GM12878 (cell line): ENCODE results near the gene SPRED2. TPM values are rescaled to one million over a fixed set of nuclear protein-coding genes. Genes with fewer than 3 reads are reported as not detected.

Experiments used
- ATAC-seq: fragments of 200-7000 bp; cut with Tn5 transposase; 3 replicates; pipeline ENCODE4 v1.9.1; 2020; ENCODE audit warnings: mild to moderate bottlenecking, moderate library complexity
- BruUV-seq: library from RNA; stranded (reverse); fragments of 400-500 nt; replicated peaks from 2 replicates; lab custom pipeline; 2021; lab: Mats Ljungman, UMichigan
- CTCF ChIA-PET: fragments of 300-600 bp; sonication (Branson Sonifier 250); formaldehyde crosslinking; extraction: SDS; loops from one replicate; lab custom pipeline; 2021; ENCODE audit warnings: inconsistent platforms; lab: Yijun Ruan, JAX
- POLR2A ChIA-PET: fragments of 350-600 bp; formaldehyde crosslinking; extraction: SDS; loops from one replicate; lab custom pipeline; 2021; ENCODE audit warnings: inconsistent platforms; lab: Charles Lee
- RAD21 ChIA-PET: fragments of 300-600 bp; sonication (Branson Sonifier 250); formaldehyde crosslinking; loops from one replicate; lab custom pipeline; 2023; ENCODE audit warnings: antibody characterized with exemption; ENCODE audit not compliant: unreplicated experiment; lab: Charles Lee
- SMC1A ChIA-PET: fragments of 300-600 bp; sonication (Branson Sonifier 250); formaldehyde crosslinking; loops from one replicate; lab custom pipeline; 2023; ENCODE audit not compliant: unreplicated experiment, uncharacterized antibody; lab: Charles Lee
- DNase-seq: peaks from one replicate; pipeline ENCODE4 v3.0.0-alpha.2; 2011; ENCODE audit warnings: low read depth, low spot score
- FAIRE-seq: peaks from 3 replicates; lab custom pipeline; 2011; peaks lifted over from hg19 to GRCh38; lab: Jason Lieb, UNC
- H2AFZ ChIP-seq: 2 replicates; pipeline ENCODE4 v1.6.0; 2011; ENCODE audit warnings: low read depth, low read length, control low read depth; ENCODE audit not compliant: control insufficient read depth
- H3K27ac ChIP-seq: 2 replicates; pipeline ENCODE4 v1.5.1; 2011; ENCODE audit warnings: control low read depth; ENCODE audit not compliant: control insufficient read depth, insufficient read depth
- H3K27me3 ChIP-seq, 2 experiments: replicated peaks in 1 of 2; 2 replicates each; pipeline versions ENCODE4 v1.6.0 to v1.6.1; 2011; ENCODE audit warnings: low read length in 1 of 2; ENCODE audit not compliant: control insufficient read depth in 2 of 2, insufficient read depth in 2 of 2
- H3K36me3 ChIP-seq, 2 experiments: 2 replicates each; pipeline ENCODE4 v1.5.1; 2011; ENCODE audit warnings: low read length in 1 of 2; ENCODE audit not compliant: control insufficient read depth in 2 of 2, insufficient read depth in 2 of 2
- H3K4me1 ChIP-seq: 2 replicates; pipeline ENCODE4 v1.6.1; 2011; ENCODE audit warnings: mild to moderate bottlenecking, low read length, moderate library complexity, mixed read lengths; ENCODE audit not compliant: control insufficient read depth, insufficient read depth
- H3K4me2 ChIP-seq: 2 replicates; pipeline ENCODE4 v1.6.0; 2011; ENCODE audit warnings: control low read depth; ENCODE audit not compliant: control insufficient read depth, insufficient read depth
- H3K4me3 ChIP-seq: fragments of 200-600 bp; sonication (generic); 2 replicates; pipeline ENCODE4 v1.5.1; 2016
- H3K79me2 ChIP-seq: 2 replicates; pipeline ENCODE4 v1.6.0; 2011; ENCODE audit warnings: low read length; ENCODE audit not compliant: control insufficient read depth, insufficient read depth
- H3K9ac ChIP-seq: 2 replicates; pipeline ENCODE4 v1.8.0; 2011; ENCODE audit warnings: low read length, control low read depth, mixed read lengths; ENCODE audit not compliant: control insufficient read depth, insufficient read depth
- H3K9me3 ChIP-seq: replicated peaks from 3 replicates; pipeline ENCODE4 v1.5.1; 2011; ENCODE audit warnings: mild to moderate bottlenecking, low read length; ENCODE audit not compliant: control insufficient read depth, insufficient read depth
- H4K20me1 ChIP-seq: 2 replicates; pipeline ENCODE4 v1.6.0; 2011; ENCODE audit not compliant: control insufficient read depth, insufficient read depth
- ASH2L ChIP-seq: fragments of 300-600, 200-600 bp; sonication (generic); IDR thresholded peaks from 2 replicates; pipeline ENCODE4 v1.6.1; 2017; ENCODE audit warnings: low read depth, mild to moderate bottlenecking, borderline replicate concordance
- BRCA1 ChIP-seq: IDR thresholded peaks from 2 replicates; pipeline ENCODE4 v1.6.1; 2011; ENCODE audit warnings: low read depth, low read length, improper control_type of control experiment
- CEBPB ChIP-seq, 2 experiments: fragments of 150-350 bp in 1 of 2; IDR thresholded peaks; 2 replicates each; pipeline ENCODE4 v1.6.1; 2012 to 2014; ENCODE audit warnings: low read depth in 2 of 2, low read length in 2 of 2, borderline replicate concordance in 1 of 2, inconsistent platforms in 1 of 2
- MYC ChIP-seq: IDR thresholded peaks from 2 replicates; pipeline ENCODE4 v1.6.1; 2011; ENCODE audit warnings: mild to moderate bottlenecking, low read length, moderate library complexity, inconsistent platforms; ENCODE audit not compliant: insufficient read depth, insufficient replicate concordance, insufficient read length, severe bottlenecking
- NR2C2 ChIP-seq: IDR thresholded peaks from 2 replicates; pipeline ENCODE4 v1.6.1; 2011; ENCODE audit warnings: borderline replicate concordance, low read depth; ENCODE audit not compliant: control insufficient read depth, insufficient read length
- POLR2AphosphoS2 ChIP-seq: IDR thresholded peaks from 2 replicates; pipeline ENCODE4 v1.6.1; 2011; ENCODE audit warnings: low read depth, mild to moderate bottlenecking, low read length, improper control_type of control experiment, moderate library complexity
- RCOR1 ChIP-seq: conservative IDR thresholded peaks from 2 replicates; pipeline ENCODE4 v1.6.1; 2012; ENCODE audit warnings: low read depth, low read length, improper control_type of control experiment
- SUPT20H ChIP-seq: IDR thresholded peaks from 2 replicates; pipeline ENCODE4 v1.6.1; 2011; ENCODE audit warnings: low read depth, mild to moderate bottlenecking, low read length, moderate library complexity, borderline replicate concordance; ENCODE audit not compliant: control insufficient read depth
- WRNIP1 ChIP-seq: IDR thresholded peaks from 2 replicates; pipeline ENCODE4 v1.6.1; 2011; ENCODE audit warnings: low read depth, low read length, improper control_type of control experiment, borderline replicate concordance
- ZNF217 ChIP-seq: fragments of 450-650 bp; IDR thresholded peaks from 2 replicates; pipeline ENCODE4 v1.6.1; 2017; ENCODE audit warnings: antibody characterized with exemption, mild to moderate bottlenecking
- WGBS: methylation state at CpG from one replicate; pipeline ENCODE4 v1.1.6; 2016; ENCODE audit warnings: low lambda C conversion rate; ENCODE audit not compliant: insufficient replicate concordance, insufficient coverage; ENCODE audit errors: missing lambda C conversion rate; 5-methylcytosine and 5-hydroxymethylcytosine counted together
- in situ Hi-C: fragments of 300-500 bp; cut with MboI; formaldehyde crosslinking; loops from 9 replicates; pipeline ENCODE4 v1.14.3; 2018; ENCODE audit warnings: mixed read lengths
- intact Hi-C: fragments of 100-400 bp; cut with micrococcal nuclease; formaldehyde crosslinking; loops from one replicate; pipeline ENCODE4 v1.14.2; 2022; ENCODE audit not compliant: unreplicated experiment
- polyA plus RNA-seq, 11 experiments: library from polyadenylated mRNA; depleted of rRNA in 4 of 11; unstranded in 6 of 11; stranded (reverse) in 5 of 11; fragments of >200 nt; fragmentation: Nextera tagmentation in 4 of 11; fragmentation: Illumina TruSeq in 1 of 11; extraction: Ambion mirVana in 4 of 11; extraction: Trizol in 1 of 11; gene quantifications; 1 replicate in 1 of 11; 2 replicates in 10 of 11; pipeline versions ENCODE4 v1.2.1 to v1.2.3, GENCODE V29; 2011 to 2016; ENCODE audit warnings: inconsistent platforms in 2 of 11, missing spikeins in 2 of 11, low read depth in 1 of 11
- total RNA-seq, 4 experiments: library from RNA; depleted of rRNA in 3 of 4; stranded (reverse); fragments of >200 nt in 3 of 4; fragmentation: Illumina TruSeq in 1 of 4; extraction: Trizol in 1 of 4; gene quantifications; 2 replicates each; pipeline versions ENCODE4 v1.2.1 to v1.2.3, GENCODE V29; 2013 to 2021
- TF ChIP-seq, protein P1 (sequence below): fragments of 450-650 bp; IDR thresholded peaks from 2 replicates; pipeline ENCODE4 v1.6.1; 2018; ENCODE audit warnings: mild to moderate bottlenecking, low read depth, moderate library complexity; ENCODE audit not compliant: partially characterized antibody

Gene SPRED2
- total and polyA plus RNA-seq, 10 of the 15 experiments (the other 5 are each of a cell fraction or from before 2014, with no cell fraction given): 3.0 to 23.9 (median 9.7) TPM

DNA sequence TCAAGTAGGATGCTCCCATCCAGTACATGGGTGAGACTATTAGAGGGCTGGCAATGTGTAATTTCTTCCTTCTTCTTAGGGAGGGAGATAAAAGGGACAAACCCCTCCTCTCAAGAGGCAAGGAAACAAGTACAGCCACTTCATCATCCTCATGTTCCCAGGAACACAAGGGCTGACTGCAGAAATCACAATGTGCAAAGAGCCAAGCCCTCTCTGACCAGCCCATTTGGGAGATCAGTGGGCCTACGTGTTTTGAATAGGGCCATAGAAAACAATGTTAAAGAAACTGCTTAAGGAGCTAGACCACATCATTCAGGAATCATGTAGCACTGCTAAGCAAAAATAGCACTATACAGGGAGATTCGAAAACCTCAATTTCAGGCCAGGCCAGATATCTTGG lies 107.3 kb downstream of the SPRED2 start (continued):
- TF ChIP-seq RCOR1: no peak
- TF ChIP-seq MYC: no peak
- TF ChIP-seq ZNF217: no peak
- no peak for TF ChIP-seq NR2C2
- TF ChIP-seq POLR2AphosphoS2: no peak
- no peak for TF ChIP-seq ASH2L
- no peak for TF ChIP-seq WRNIP1

DNA sequence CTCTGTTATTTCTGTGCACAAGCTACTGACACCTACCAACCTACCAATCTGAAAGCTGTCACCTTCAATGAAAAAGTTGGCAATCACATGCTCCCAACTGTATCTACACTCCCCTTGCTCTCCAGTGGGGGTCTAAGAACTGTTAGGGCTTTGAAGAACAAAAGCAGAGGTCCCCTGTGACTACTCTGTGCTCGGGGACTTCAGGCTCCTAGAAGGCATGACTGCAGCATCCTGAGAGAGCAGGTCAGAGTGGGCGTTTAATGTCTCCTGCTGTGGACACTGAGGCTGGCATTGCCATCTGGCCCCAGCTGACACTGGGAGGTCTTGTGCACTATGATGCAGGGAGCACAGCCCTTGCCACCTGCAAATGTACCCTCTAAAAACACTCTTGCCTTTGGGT lies 111.5 kb downstream of the SPRED2 start:
- Histone ChIP-seq H3K4me1 (peaks cover 36% of the 10 kb centered on the region), H3K9me3 (peaks cover 9% of the 10 kb centered on the region), H3K27me3 (no peaks in the 10 kb centered on the region), H3K36me3 (no peaks in the 10 kb centered on the region; a peak in 1 of 4 replicates), H3K79me2 (no peaks in the 10 kb centered on the region), H3K4me2 (no peak overlapping the region), H2AFZ (no peak overlapping the region), H3K27ac (no peak overlapping the region), H3K4me3 (no peak overlapping the region), H4K20me1 (no peaks in the 10 kb centered on the region), H3K9ac (no peak overlapping the region)
- TF ChIP-seq, protein P1, sequence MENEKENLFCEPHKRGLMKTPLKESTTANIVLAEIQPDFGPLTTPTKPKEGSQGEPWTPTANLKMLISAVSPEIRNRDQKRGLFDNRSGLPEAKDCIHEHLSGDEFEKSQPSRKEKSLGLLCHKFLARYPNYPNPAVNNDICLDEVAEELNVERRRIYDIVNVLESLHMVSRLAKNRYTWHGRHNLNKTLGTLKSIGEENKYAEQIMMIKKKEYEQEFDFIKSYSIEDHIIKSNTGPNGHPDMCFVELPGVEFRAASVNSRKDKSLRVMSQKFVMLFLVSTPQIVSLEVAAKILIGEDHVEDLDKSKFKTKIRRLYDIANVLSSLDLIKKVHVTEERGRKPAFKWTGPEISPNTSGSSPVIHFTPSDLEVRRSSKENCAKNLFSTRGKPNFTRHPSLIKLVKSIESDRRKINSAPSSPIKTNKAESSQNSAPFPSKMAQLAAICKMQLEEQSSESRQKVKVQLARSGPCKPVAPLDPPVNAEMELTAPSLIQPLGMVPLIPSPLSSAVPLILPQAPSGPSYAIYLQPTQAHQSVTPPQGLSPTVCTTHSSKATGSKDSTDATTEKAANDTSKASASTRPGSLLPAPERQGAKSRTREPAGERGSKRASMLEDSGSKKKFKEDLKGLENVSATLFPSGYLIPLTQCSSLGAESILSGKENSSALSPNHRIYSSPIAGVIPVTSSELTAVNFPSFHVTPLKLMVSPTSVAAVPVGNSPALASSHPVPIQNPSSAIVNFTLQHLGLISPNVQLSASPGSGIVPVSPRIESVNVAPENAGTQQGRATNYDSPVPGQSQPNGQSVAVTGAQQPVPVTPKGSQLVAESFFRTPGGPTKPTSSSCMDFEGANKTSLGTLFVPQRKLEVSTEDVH: no peak
- TF ChIP-seq SUPT20H: no peak
- TF ChIP-seq BRCA1: no peak
- no peak for TF ChIP-seq CEBPB (IDR thresholded peaks at IDR 0.05; ENCODE audit: borderline replicate concordance in 1 of 2, low read depth in 2 of 2, low read length in 2 of 2)
- in situ Hi-C loops: no loop called here
- ChIA-PET CTCF (interaction anchor here (0.9 to 1.6 kb wide), 10 partner anchors 19 to 172 kb away, joined by 3 to 5 read pairs (median 4); partner anchors contain the start of gene SPRED2), RAD21 (interaction anchor here (0.6 to 3.8 kb wide), 13 partner anchors 20 to 108 kb away, joined by 3 to 17 read pairs (median 5); no protein-coding TSS in a partner anchor), SMC1A (interaction anchor here (1.0 to 3.7 kb wide), 15 partner anchors 20 to 115 kb away, joined by 3 to 29 read pairs (median 8); no protein-coding TSS in a partner anchor), POLR2A (interaction anchor here (0.7 to 1.5 kb wide), 5 partner anchors 34 to 115 kb away, joined by 3 to 10 read pairs (median 4); partner anchors contain the start of gene ACTR2)
- no peak for ATAC-seq
- FAIRE-seq: peak; percentile 23
- no TSS peak for BruUV-seq
- 35% methylated on average over 2 of the region's 2 CpGs for WGBS
- intact Hi-C loops: loop anchor here (2.0 to 5.0 kb wide), 2 partner anchors 68 to 116 kb away; no protein-coding TSS in a partner anchor
- no peak for DNase-seq
